Erythroblast (primary cell): ENCODE results near the gene ZBTB7C.

Experiments used
- GATA1 ChIP-seq: IDR thresholded peaks from 2 replicates; pipeline ENCODE4 v1.6.1; 2011; ENCODE audit warnings: low read depth, mild to moderate bottlenecking, control low read depth, low read length, moderate library complexity
- POLR2A ChIP-seq: IDR thresholded peaks from 2 replicates; pipeline ENCODE4 v1.6.1; 2011; ENCODE audit warnings: mild to moderate bottlenecking, low read length

- TF ChIP-seq POLR2A (no peak), GATA1 (no peak)
Measured at GRCh38 chr18:48188609-48189008, 220.6 kb downstream of the ZBTB7C start.
